Tibial nerve (tissue), 4 donors: ENCODE measurements around the gene ZNF33A. TPM values are rescaled to one million over a fixed set of nuclear protein-coding genes. Genes with fewer than 3 reads are reported as not detected.
"Not testable (repeated sequence)": the region's sequence is repeated elsewhere in the genome, so short reads cannot be mapped to it uniquely, and the experiment has no call there.

Experiments
- DNase-seq, 2 donors: peaks; one replicate each; pipeline ENCODE4 v3.0.0-alpha.2; 2019; ENCODE audit warnings: low spot score in 2 of 2
- H3K27ac ChIP-seq, 4 donors: fragments of 200-600 bp; sonication (generic) in 3 of 4; one replicate each; pipeline ENCODE4 v1.5.1; 2017 to 2019; ENCODE audit warnings: mild to moderate bottlenecking in 1 of 4
- H3K27me3 ChIP-seq, 2 donors: fragments of 200-600 bp; sonication (generic) in 1 of 2; one replicate each; pipeline versions ENCODE4 v1.5.1 to v1.6.0; 2017 to 2019
- H3K36me3 ChIP-seq, 3 donors: fragments of 200-600 bp; sonication (generic); one replicate each; pipeline ENCODE4 v1.5.1; 2018 to 2019
- H3K4me1 ChIP-seq, 4 donors: fragments of 200-600 bp; sonication (generic) in 3 of 4; one replicate each; pipeline ENCODE4 v1.5.1; 2017 to 2019
- H3K4me3 ChIP-seq, 4 donors: fragments of 200-600 bp; sonication (generic) in 3 of 4; one replicate each; pipeline ENCODE4 v1.5.1; 2017 to 2019; ENCODE audit warnings: mild to moderate bottlenecking in 1 of 4, moderate library complexity in 1 of 4
- H3K9me3 ChIP-seq, 4 donors: fragments of 200-600 bp; sonication (generic) in 3 of 4; one replicate each; pipeline ENCODE4 v1.5.1; 2017 to 2019
- CTCF ChIP-seq, 5 experiments: fragments of 200-600 bp in 3 of 5; fragments of 450-650 bp in 2 of 5; sonication (generic) in 3 of 5; IDR thresholded peaks; one replicate each; pipeline ENCODE4 v1.5.1; 2016 to 2019; ENCODE audit warnings: antibody characterized with exemption in 5 of 5, mild to moderate bottlenecking in 3 of 5, moderate library complexity in 2 of 5
- EP300 ChIP-seq, 2 donors: sonication (generic); formaldehyde crosslinking; IDR thresholded peaks; one replicate each; pipeline ENCODE4 v1.6.1; 2017; ENCODE audit warnings: antibody characterized with exemption in 2 of 2, mild to moderate bottlenecking in 1 of 2
- POLR2A ChIP-seq, 2 donors: fragments of 450-650 bp; IDR thresholded peaks; one replicate each; pipeline ENCODE4 v1.6.1; 2017; ENCODE audit warnings: antibody characterized with exemption in 2 of 2, mild to moderate bottlenecking in 2 of 2, moderate library complexity in 2 of 2
- WGBS, 2 donors: methylation state at CpG; one replicate each; pipeline ENCODE4 v1.1.5; 2018; 5-methylcytosine and 5-hydroxymethylcytosine counted together
- total RNA-seq, 4 donors: library from RNA; depleted of rRNA; stranded (reverse); fragments of >200 nt; gene quantifications; one replicate each; pipeline ENCODE4 v1.1.0, GENCODE V29; 2016

The ZNF33A gene
- total RNA-seq, 4 donors from 2014 or later: 15.0 to 31.6 (median 29.3) TPM

- WGBS, 2 donors: 83 to 84% methylated on average over 8 of the region's 8 CpGs
- TF ChIP-seq POLR2A (IDR thresholded peaks at IDR 0.05): no peak
- no peak for TF ChIP-seq EP300 (IDR thresholded peaks at IDR 0.05)
- TF ChIP-seq CTCF (IDR thresholded peaks at IDR 0.05): no peak
- Histone ChIP-seq H3K9me3 (peaks cover 0 to 18% (median 0%) of the 10 kb centered on the region in 4 donors), H3K36me3 (no peaks in the 10 kb centered on the region), H3K27ac (no peak overlapping the region), H3K4me3 (no peak overlapping the region), H3K4me1 (no peaks in the 10 kb centered on the region), H3K27me3 (no peaks in the 10 kb centered on the region)
- no peak for DNase-seq
Measured at GRCh38 chr10:38070501-38070900, 60.0 kb downstream of the ZNF33A start.

- no peaks in the 10 kb centered on the region for H3K27me3 ChIP-seq
- H3K27ac ChIP-seq: no peak overlapping the region
- TF ChIP-seq EP300 (IDR thresholded peaks at IDR 0.05) (no peak), CTCF (IDR thresholded peaks at IDR 0.05) (no peak), POLR2A (IDR thresholded peaks at IDR 0.05) (no peak)
Measured at GRCh38 chr10:38072552-38072951, 62.1 kb downstream of the ZNF33A start.

GRCh38 chr10:38076687-38077086, 66.2 kb downstream of the ZNF33A start:
- H3K27ac ChIP-seq: no peak overlapping the region
- TF ChIP-seq EP300 (IDR thresholded peaks at IDR 0.05) (no peak), CTCF (IDR thresholded peaks at IDR 0.05) (no peak), POLR2A (IDR thresholded peaks at IDR 0.05) (no peak)
- H3K4me3 ChIP-seq: no peak overlapping the region
- 78 to 81% methylated on average over 2 of the region's 2 CpGs for WGBS, 2 donors
- H3K27me3 ChIP-seq: no peaks in the 10 kb centered on the region
- no peak for DNase-seq
- H3K4me1 ChIP-seq: no peaks in the 10 kb centered on the region
- H3K9me3 ChIP-seq: peaks cover 0 to 10% (median 0%) of the 10 kb centered on the region in 4 donors
- H3K36me3 ChIP-seq: no peaks in the 10 kb centered on the region

More at GRCh38 chr10:38072552-38072951, 62.1 kb downstream of the ZNF33A start:
- DNase-seq: no peak
- Histone ChIP-seq H3K36me3 (no peaks in the 10 kb centered on the region), H3K9me3 (peaks cover 0 to 14% (median 0%) of the 10 kb centered on the region in 4 donors), H3K4me3 (no peak overlapping the region), H3K4me1 (no peaks in the 10 kb centered on the region)

- H3K36me3 ChIP-seq: peaks cover 4 to 30% (median 9%) of the 10 kb centered on the region in 3 donors
- 77 to 85% methylated on average over 15 of the region's 15 CpGs for WGBS, 2 donors
- H3K27me3 ChIP-seq, DNase-seq, H3K9me3 ChIP-seq: not testable (repeated sequence)
- H3K4me1 ChIP-seq: peaks cover 0 to 19% (median 6%) of the 10 kb centered on the region in 4 donors
- peak overlapping the region in 2 of 4 donors; percentile 77 to 91 for H3K4me3 ChIP-seq
- peak overlapping the region in 1 of 4 donors; percentile 88 for H3K27ac ChIP-seq
Measured at GRCh38 chr10:38093318-38093717, 82.8 kb downstream of the ZNF33A start.

- peaks cover 0 to 8% (median 0%) of the 10 kb centered on the region in 4 donors for H3K9me3 ChIP-seq
- peak overlapping the region; percentile 43 to 91 (median 74) for H3K4me3 ChIP-seq
- TF ChIP-seq POLR2A (IDR thresholded peaks at IDR 0.05) (peak in 1 of 2 donors; percentile 54), EP300 (IDR thresholded peaks at IDR 0.05) (no peak), CTCF (IDR thresholded peaks at IDR 0.05) (no peak)
- peaks cover 0 to 19% (median 6%) of the 10 kb centered on the region in 4 donors for H3K4me1 ChIP-seq
- peaks cover 4 to 35% (median 9%) of the 10 kb centered on the region in 3 donors for H3K36me3 ChIP-seq
- WGBS, 2 donors: 13% methylated on average over 16 of the region's 16 CpGs
- peak overlapping the region in 3 of 4 donors; percentile 86 to 91 (median 88) for H3K27ac ChIP-seq
- H3K27me3 ChIP-seq: no peaks in the 10 kb centered on the region
- DNase-seq: no peak
Measured at GRCh38 chr10:38093816-38094157, 83.3 kb downstream of the ZNF33A start.
